Right hindlimb (tissue), 1 donor: ENCODE results near the gene TRIM24.

Experiments used
- DNase-seq: peaks from one replicate; pipeline ENCODE4 v3.0.0-alpha.2; 2018

The TRIM24 gene

DNA sequence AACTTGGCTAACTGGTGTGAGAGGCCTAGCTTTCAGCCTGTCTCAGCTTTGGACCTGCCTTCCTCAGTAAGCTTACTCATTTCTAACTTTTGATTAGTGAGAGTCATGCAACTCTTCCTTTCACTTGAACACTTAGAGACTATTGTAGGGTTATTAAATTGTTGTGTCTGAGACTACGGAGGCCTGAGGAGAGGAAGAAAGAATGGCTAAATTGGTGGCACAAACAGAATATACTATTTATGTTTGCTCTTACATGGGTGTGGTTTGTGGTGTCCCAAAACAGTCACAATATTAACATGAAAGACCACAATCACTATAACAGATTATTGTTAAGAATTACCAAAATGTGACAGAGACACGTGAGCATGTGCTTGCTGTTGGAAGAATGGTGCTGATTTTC lies 82.1 kb downstream of the TRIM24 start:
- no peak for DNase-seq

GRCh38 chr7:138543739-138544138 lies 83.7 kb downstream of the TRIM24 start:
- DNase-seq = no peak

- no peak for DNase-seq
Observed at GRCh38 chr7:138545123-138545522, 85.1 kb downstream of the TRIM24 start.

DNA sequence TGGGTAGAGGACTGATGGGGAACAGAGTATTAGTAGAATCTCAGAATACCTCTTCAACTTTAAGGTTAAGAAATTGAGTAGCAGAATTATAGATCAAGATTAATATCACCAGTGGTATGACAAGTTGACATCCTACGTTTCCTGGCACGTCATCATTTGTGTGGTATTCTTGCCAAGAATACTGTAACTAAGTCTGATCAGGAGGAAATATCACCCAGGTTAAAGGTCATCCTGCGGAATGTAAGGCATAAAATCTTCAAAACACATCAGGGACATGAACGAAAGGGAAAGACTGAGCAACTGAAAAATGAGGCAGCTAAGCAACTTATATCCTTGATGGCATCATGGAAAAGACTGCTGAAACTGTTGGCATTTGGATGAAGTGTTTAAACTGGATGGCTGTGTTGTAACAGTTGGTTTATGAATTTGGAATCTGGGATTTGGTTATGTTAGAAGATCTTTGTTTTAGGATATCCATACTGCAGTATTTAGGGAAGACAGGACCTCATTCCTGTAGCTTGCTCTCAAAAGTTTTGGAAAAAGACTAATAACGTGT lies 86.1 kb downstream of the TRIM24 start:
- DNase-seq = no peak

DNA sequence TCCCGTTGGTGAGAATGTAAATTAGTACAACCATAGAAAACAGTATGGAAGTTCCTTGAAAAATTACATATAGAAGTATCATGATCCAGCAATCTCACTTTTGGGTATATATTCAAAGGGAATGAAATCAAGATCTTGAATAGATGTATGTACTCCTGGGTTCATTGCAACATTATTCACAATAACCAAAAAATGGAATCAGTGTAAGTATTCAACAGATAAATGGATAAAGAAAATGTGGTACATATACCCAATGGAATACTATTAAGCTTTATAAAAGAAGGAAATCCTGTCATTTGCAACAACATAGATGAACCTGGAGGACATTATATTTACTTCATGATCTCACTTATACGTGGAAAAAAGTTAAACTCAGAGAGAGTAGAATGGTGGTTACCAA lies 86.8 kb downstream of the TRIM24 start:
- DNase-seq = no peak

DNA sequence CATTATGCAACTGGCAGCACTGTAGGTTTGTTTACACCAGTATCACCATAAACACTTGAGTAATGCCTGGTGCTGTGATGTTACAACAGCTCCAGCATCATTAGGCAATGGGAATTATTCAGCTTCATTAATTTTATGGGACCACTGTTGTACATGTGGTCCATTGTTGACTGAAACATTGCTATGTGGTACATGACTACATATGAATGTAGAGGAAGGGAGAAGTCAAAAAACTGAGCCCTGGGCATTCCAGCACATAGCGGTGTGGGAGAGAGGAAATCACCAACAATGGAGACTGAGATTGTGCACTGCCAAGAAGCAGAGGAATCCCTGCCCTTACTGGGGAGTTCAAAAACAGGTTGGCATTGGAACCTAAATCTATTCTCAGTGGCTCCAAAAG lies 89.0 kb downstream of the TRIM24 start:
- no peak for DNase-seq

DNA sequence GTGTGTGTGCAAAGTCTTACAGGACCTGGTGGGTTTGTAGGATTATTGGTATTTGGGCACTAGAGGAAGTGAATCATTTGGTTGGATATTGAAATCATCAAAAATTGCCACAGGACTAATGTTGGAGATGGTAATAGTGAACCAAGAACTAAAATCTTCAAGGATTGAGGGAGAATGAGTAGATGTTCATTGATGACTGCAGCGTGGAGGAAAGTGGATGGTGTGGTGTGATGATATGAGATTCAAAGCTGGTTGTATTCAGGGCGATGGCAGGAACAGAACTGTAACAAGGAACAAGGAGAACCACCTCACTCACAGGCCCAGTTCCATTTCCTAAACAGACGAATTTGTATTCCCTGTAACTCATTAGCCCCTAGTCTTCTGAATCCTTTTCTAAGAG lies 90.3 kb downstream of the TRIM24 start:
- DNase-seq = no peak

DNA sequence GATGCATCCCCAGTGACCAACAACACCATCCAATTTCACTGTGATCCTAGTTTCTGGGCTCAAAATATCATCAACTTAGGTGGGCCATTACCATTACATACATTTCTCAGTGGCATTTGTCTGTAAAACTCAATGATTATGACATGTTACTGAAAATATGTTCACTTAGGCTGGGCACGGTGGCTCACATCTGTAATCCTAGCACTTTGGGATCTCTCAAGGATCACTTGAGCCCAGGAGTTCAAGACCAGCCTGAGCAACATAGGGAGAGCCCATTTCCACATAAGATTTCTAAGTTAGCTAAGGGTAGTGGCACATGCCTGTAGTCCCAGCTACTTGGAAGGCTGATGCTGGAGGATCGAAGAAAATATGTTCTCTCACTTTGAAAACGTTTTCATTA lies 91.0 kb downstream of the TRIM24 start:
- no peak for DNase-seq

DNA sequence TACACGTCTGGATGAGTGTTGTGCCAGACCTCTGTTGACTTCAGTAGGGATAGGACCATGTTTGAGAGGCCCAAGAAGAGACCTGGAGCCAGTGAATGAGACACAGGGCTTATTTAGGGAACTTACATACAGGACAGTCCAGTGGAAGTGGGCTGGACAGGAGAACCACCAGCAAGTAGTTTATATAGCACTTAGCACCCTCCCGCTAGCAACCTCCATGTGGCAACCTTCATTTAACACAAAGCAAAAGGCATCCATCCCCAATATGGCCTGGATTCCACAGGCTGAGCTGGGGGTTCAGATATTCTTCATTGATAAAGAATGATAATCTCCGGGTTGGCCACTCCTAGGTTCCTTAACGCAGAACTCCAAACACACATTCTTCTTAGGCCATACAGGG lies 93.7 kb downstream of the TRIM24 start:
- no peak for DNase-seq

GRCh38 chr7:138554674-138555073 lies 94.6 kb downstream of the TRIM24 start:
- no peak for DNase-seq

DNA sequence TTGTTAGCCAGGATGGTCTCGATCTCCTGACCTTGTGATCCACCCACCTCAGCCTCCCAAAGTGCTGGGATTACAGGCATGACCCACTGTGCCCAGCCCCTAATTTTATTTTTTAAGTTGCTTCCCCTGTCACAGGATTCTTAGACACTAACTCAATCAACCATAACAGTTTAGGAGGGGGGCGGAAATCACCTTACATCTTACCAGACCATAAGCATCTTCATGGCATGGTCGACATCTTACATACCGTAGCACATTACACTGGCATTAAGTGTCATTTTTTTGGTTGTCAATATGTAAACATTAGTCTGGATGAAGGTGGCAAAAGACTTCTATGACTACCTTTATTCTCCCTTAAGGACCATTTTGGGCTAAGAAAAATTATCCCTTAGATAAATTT lies 95.6 kb downstream of the TRIM24 start:
- DNase-seq = no peak

- no peak for DNase-seq
Observed at GRCh38 chr7:138556771-138557484, 96.9 kb downstream of the TRIM24 start.

DNA sequence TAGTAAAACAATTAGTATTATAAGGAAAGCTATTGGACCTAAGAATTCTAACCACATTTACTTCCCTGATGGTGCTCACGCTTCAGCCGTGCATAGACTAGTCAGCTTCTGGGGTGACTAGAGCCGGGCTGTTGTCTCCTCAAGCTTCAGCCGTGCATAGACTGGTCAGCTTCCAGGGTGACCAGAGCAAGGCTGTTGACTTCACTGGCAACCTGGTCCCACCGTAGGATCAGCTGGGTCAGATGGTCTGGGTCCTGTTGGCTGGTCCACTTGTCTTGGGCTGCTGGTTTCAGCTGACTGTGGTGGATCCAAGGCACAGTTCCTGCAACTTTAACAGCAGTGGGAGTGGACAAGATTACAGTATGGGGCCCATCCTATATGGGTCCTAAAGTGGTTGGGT lies 99.4 kb downstream of the TRIM24 start:
- no peak for DNase-seq

- no peak for DNase-seq
Observed at GRCh38 chr7:138563808-138564207, 103.7 kb downstream of the TRIM24 start.

GRCh38 chr7:138564365-138564764 lies 104.3 kb downstream of the TRIM24 start:
- no peak for DNase-seq

GRCh38 chr7:138565071-138565450 lies 105.0 kb downstream of the TRIM24 start:
- DNase-seq = no peak

DNA sequence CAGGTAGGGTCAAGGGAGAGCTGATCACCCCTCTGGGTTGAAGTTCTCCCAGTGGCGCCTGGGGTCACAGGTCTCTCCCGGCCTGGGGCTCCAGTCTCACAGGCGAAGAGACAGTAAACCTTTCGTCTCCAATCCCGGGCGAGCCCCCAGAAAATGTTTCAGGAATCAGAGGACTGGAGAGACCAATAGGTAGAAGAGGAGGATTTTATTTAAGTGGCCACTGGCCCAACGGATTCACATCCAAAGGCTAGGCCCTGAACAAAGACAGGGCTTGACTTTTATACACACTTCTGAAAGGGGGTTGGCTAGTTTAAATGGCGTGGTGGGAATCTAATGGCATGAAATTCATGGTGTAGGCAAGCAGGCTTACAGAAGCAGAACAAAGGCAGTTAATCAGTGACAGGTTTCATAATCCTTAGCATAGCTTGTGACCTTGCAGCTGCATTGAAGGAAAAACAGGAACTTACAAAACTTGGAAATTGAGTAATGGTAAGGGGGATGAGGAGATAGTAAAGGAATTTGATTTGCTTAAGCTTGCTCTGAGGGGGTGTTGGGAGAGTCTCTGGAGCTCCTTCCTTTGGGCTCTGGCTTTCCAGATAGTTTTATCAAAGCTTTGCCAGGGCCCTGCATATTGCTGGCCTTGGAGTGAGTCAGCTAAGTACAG lies 105.5 kb downstream of the TRIM24 start:
- no peak for DNase-seq

DNA sequence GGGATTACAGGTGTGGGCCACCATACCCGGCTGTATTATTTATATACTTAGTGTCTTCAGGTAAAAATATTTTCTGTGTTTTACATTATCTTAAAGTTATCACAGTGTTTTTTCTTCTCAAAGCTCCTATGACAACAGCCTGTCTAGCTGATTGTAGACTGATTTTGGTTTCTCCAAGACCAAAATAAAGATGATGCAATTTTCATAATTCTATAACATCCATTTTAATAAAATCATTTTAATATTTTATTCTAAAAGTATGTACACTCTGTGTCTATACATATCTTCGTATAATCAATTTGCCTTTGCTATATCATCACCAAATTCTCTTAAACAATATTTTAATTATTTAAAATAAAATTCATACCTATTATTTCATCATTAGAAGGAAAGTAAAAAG lies 108.6 kb downstream of the TRIM24 start:
- no peak for DNase-seq

DNA sequence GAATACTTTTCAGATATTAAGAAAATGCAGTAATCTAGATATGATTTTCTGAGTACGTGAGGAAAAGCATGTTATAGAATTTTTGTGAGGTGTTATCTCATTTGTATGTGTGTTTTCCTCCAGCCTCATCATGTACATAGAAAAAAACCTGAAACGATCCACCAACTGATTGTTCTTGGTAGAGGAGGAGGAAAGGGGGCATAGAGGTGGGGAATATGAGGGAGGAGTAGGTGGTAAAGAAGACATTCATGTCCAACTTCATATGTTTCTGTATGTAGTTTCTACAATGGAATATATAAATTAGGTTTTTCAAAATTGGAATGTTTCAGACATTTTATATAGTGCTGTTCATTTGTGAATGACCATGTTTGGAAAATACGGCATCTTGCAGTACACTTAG lies 109.4 kb downstream of the TRIM24 start:
- DNase-seq = no peak

GRCh38 chr7:138570715-138571114 lies 110.7 kb downstream of the TRIM24 start:
- no peak for DNase-seq

GRCh38 chr7:138573741-138574140 lies 113.7 kb downstream of the TRIM24 start:
- no peak for DNase-seq

GRCh38 chr7:138575897-138576428 lies 115.9 kb downstream of the TRIM24 start:
- no peak for DNase-seq

DNA sequence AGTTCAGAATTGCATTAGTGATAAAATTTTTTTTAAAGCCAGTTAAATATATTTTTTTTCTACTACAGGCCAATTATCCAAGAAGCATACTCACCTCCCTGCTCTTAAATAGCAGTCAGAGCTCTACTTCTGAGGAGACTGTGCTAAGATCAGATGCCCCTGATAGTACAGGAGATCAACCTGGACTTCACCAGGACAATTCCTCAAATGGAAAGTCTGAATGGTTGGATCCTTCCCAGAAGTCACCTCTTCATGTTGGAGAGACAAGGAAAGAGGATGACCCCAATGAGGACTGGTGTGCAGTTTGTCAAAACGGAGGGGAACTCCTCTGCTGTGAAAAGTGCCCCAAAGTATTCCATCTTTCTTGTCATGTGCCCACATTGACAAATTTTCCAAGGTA lies 119.1 kb downstream of the TRIM24 start:
- no peak for DNase-seq

DNA sequence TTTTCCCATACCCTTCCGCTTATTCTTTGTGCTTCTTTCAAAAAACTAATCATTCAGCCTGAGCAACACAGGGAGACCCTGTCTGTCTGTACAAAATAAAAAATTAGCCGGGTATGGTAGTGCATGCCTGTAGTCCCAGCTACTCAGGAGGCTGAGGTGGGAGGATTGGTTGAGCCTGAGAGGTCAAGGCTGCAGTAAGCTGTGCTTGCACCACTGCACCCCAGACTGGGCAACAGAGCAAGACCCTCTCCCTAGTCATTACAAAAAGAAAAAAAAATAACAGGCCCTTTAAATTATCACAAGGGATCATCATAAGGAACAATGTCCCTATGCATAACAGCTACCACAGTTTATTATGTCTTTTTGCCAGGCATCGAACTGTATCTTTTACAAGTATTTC lies 119.6 kb downstream of the TRIM24 start:
- no peak for DNase-seq
